ENCODE results near the gene PLEKHA4.

PLEKHA4 gene

GRCh38 chr19:48842789-48843162 is 25.6 kb downstream of the PLEKHA4 start:
- TF ChIP-seq EZH2phosphoT487 (conservative IDR thresholded peaks at IDR 0.05; ENCODE audit: low read length): no peak
- peak; percentile 92 for TF ChIP-seq CTCF (IDR thresholded peaks at IDR 0.05; ENCODE audit: insufficient read depth, low read length, poor library complexity, severe bottlenecking)
- 0 out of 2 replicates have a peak, but pooled peaks cover 6% of the 10 kb centered on the region for H3F3A ChIP-seq (ENCODE audit: insufficient read depth)
- H3K9me3 ChIP-seq (ENCODE audit: insufficient read depth, low read length): no peaks in the 10 kb centered on the region
- H3K9me2 ChIP-seq (replicated peaks; ENCODE audit: insufficient read depth, low read length): no peaks in the 10 kb centered on the region
- H3K4me2 ChIP-seq (ENCODE audit: low read depth, low read length, poor library complexity, severe bottlenecking): no peak overlapping the region
- H3K4me3 ChIP-seq (ENCODE audit: insufficient read depth, low read length, poor library complexity, severe bottlenecking): no peak overlapping the region
- no peak overlapping the region for H2AFZ ChIP-seq (ENCODE audit: low read depth, low read length, severe bottlenecking)
- H3K79me2 ChIP-seq (ENCODE audit: insufficient read depth, low read length): no peaks in the 10 kb centered on the region
- no peak overlapping the region for H3K9ac ChIP-seq (ENCODE audit: low read length)
- no peaks in the 10 kb centered on the region for H3K36me3 ChIP-seq (ENCODE audit: low read length)
- H4K20me1 ChIP-seq (ENCODE audit: low read depth, low read length): no peaks in the 10 kb centered on the region
- no peak overlapping the region for H3K27ac ChIP-seq (ENCODE audit: low read depth, low read length)
- no peaks in the 10 kb centered on the region for H3K27me3 ChIP-seq (ENCODE audit: low read length)

- Histone ChIP-seq H3K36me3 (ENCODE audit: low read length) (no peaks in the 10 kb centered on the region), H4K20me1 (ENCODE audit: low read depth, low read length) (no peaks in the 10 kb centered on the region), H3K9me2 (replicated peaks; ENCODE audit: insufficient read depth, low read length) (no peaks in the 10 kb centered on the region), H3K9ac (ENCODE audit: low read length) (no peak overlapping the region), H3K4me3 (ENCODE audit: insufficient read depth, low read length, poor library complexity, severe bottlenecking) (no peak overlapping the region), H3K79me2 (ENCODE audit: insufficient read depth, low read length) (no peaks in the 10 kb centered on the region), H3K27ac (ENCODE audit: low read depth, low read length) (no peak overlapping the region), H3F3A (ENCODE audit: insufficient read depth) (0 out of 2 replicates have a peak, but pooled peaks cover 6% of the 10 kb centered on the region), H3K9me3 (ENCODE audit: insufficient read depth, low read length) (no peaks in the 10 kb centered on the region), H2AFZ (ENCODE audit: low read depth, low read length, severe bottlenecking) (no peak overlapping the region), H3K27me3 (ENCODE audit: low read length) (no peaks in the 10 kb centered on the region), H3K4me2 (ENCODE audit: low read depth, low read length, poor library complexity, severe bottlenecking) (no peak overlapping the region)
- no peak for TF ChIP-seq CTCF (IDR thresholded peaks at IDR 0.05; ENCODE audit: insufficient read depth, low read length, poor library complexity, severe bottlenecking)
- TF ChIP-seq EZH2phosphoT487 (conservative IDR thresholded peaks at IDR 0.05; ENCODE audit: low read length): no peak
Measured at GRCh38 chr19:48841571-48841970, 26.8 kb downstream of the PLEKHA4 start.

- no peaks in the 10 kb centered on the region for H3K36me3 ChIP-seq (ENCODE audit: low read length)
- H3K9me3 ChIP-seq (ENCODE audit: insufficient read depth, low read length): no peaks in the 10 kb centered on the region
- TF ChIP-seq CTCF (IDR thresholded peaks at IDR 0.05; ENCODE audit: insufficient read depth, low read length, poor library complexity, severe bottlenecking): no peak
- no peak for TF ChIP-seq EZH2phosphoT487 (conservative IDR thresholded peaks at IDR 0.05; ENCODE audit: low read length)
- no peak overlapping the region for H3K4me3 ChIP-seq (ENCODE audit: insufficient read depth, low read length, poor library complexity, severe bottlenecking)
- no peak overlapping the region for H3K4me2 ChIP-seq (ENCODE audit: low read depth, low read length, poor library complexity, severe bottlenecking)
- no peaks in the 10 kb centered on the region for H3K27me3 ChIP-seq (ENCODE audit: low read length)
- H4K20me1 ChIP-seq (ENCODE audit: low read depth, low read length): no peaks in the 10 kb centered on the region
- H3K9ac ChIP-seq (ENCODE audit: low read length): no peak overlapping the region
- H3K9me2 ChIP-seq (replicated peaks; ENCODE audit: insufficient read depth, low read length): no peaks in the 10 kb centered on the region
- H3K79me2 ChIP-seq (ENCODE audit: insufficient read depth, low read length): no peaks in the 10 kb centered on the region
- H2AFZ ChIP-seq (ENCODE audit: low read depth, low read length, severe bottlenecking): no peak overlapping the region
- 0 out of 2 replicates have a peak, but pooled peaks cover 6% of the 10 kb centered on the region for H3F3A ChIP-seq (ENCODE audit: insufficient read depth)
- H3K27ac ChIP-seq (ENCODE audit: low read depth, low read length): no peak overlapping the region
Measured at GRCh38 chr19:48841047-48841446, 27.4 kb downstream of the PLEKHA4 start.

All from SU-DHL-6 (cell line).